Liver (tissue), 9 donors: Measurements from ENCODE around the gene NUP54. TPM values are rescaled to one million over a fixed set of nuclear protein-coding genes. Genes with fewer than 3 reads are reported as not detected.
A peak's percentile ranks its signal among the peaks of the same experiment; 100 is the strongest.

Source experiments
- DNase-seq: peaks from one replicate; pipeline ENCODE4 v3.0.0-alpha.2; 2017; ENCODE audit warnings: low spot score
- H3K27ac ChIP-seq, 2 donors: one replicate each; pipeline ENCODE4 v1.7.0; 2013; ENCODE audit warnings: inconsistent platforms in 2 of 2, low read length in 2 of 2, control low read depth in 1 of 2, low read depth in 1 of 2, mild to moderate bottlenecking in 1 of 2
- H3K27me3 ChIP-seq, 4 donors: one replicate each; pipeline versions ENCODE4 v1.6.1 to v1.7.0; 2013; ENCODE audit warnings: low read length in 3 of 4, inconsistent platforms in 1 of 4, mild to moderate bottlenecking in 1 of 4, moderate library complexity in 1 of 4; ENCODE audit not compliant: control insufficient read depth in 4 of 4, insufficient read depth in 4 of 4
- H3K36me3 ChIP-seq, 4 donors: one replicate each; pipeline versions ENCODE4 v1.6.1 to v1.7.0; 2013; ENCODE audit warnings: low read length in 3 of 4, mild to moderate bottlenecking in 3 of 4, low read depth in 1 of 4, moderate library complexity in 1 of 4; ENCODE audit not compliant: control insufficient read depth in 4 of 4, insufficient read depth in 3 of 4
- H3K4me1 ChIP-seq, 4 donors: one replicate each; pipeline versions ENCODE4 v1.6.1 to v1.7.0; 2013; ENCODE audit warnings: low read length in 3 of 4, mild to moderate bottlenecking in 3 of 4, moderate library complexity in 1 of 4; ENCODE audit not compliant: control insufficient read depth in 4 of 4, insufficient read depth in 4 of 4
- H3K4me3 ChIP-seq, 3 donors: one replicate each; pipeline versions ENCODE4 v1.6.1 to v1.7.0; 2013; ENCODE audit warnings: low read length in 3 of 3, control low read depth in 1 of 3, low read depth in 1 of 3, mild to moderate bottlenecking in 1 of 3
- H3K9ac ChIP-seq, 2 donors: one replicate each; pipeline ENCODE4 v1.7.0; 2013; ENCODE audit warnings: low read length in 2 of 2, mild to moderate bottlenecking in 2 of 2, moderate library complexity in 2 of 2, control low read depth in 1 of 2, low read depth in 1 of 2
- H3K9me3 ChIP-seq, 4 donors: one replicate each; pipeline versions ENCODE4 v1.6.1 to v1.7.0; 2013; ENCODE audit warnings: low read length in 3 of 4; ENCODE audit not compliant: control insufficient read depth in 4 of 4
- ATF3 ChIP-seq: IDR thresholded peaks from 2 replicates; pipeline ENCODE4 v1.6.1; 2016; ENCODE audit warnings: antibody characterized with exemption
- EGR1 ChIP-seq, 2 donors: IDR thresholded peaks; 2 replicates each; pipeline ENCODE4 v1.6.1; 2016 to 2018; ENCODE audit warnings: antibody characterized with exemption in 2 of 2, low read depth in 2 of 2
- FOXA1 ChIP-seq: IDR thresholded peaks from 2 replicates; pipeline ENCODE4 v1.6.1; 2016; ENCODE audit warnings: antibody characterized with exemption
- FOXA2 ChIP-seq: IDR thresholded peaks from 2 replicates; pipeline ENCODE4 v1.6.1; 2016; ENCODE audit warnings: antibody characterized with exemption
- GABPA ChIP-seq, 2 donors: IDR thresholded peaks in 1 of 2; conservative IDR thresholded peaks in 1 of 2; 2 replicates each; pipeline ENCODE4 v1.6.1; 2016; ENCODE audit warnings: antibody characterized with exemption in 2 of 2, mild to moderate bottlenecking in 1 of 2, moderate library complexity in 1 of 2
- HNF4A ChIP-seq, 2 donors: conservative IDR thresholded peaks; 2 replicates each; pipeline ENCODE4 v1.6.1; 2016; ENCODE audit warnings: antibody characterized with exemption in 2 of 2, mild to moderate bottlenecking in 2 of 2
- HNF4G ChIP-seq: IDR thresholded peaks from 2 replicates; pipeline ENCODE4 v1.6.1; 2016; ENCODE audit warnings: antibody characterized with exemption
- JUND ChIP-seq, 2 donors: IDR thresholded peaks; 2 replicates each; pipeline ENCODE4 v1.6.1; 2016; ENCODE audit warnings: antibody characterized with exemption in 2 of 2
- NR2F2 ChIP-seq: IDR thresholded peaks from 2 replicates; pipeline ENCODE4 v1.6.1; 2016; ENCODE audit warnings: antibody characterized with exemption
- RAD21 ChIP-seq, 2 donors: IDR thresholded peaks; 2 replicates each; pipeline ENCODE4 v1.6.1; 2016; ENCODE audit warnings: antibody characterized with exemption in 2 of 2, mild to moderate bottlenecking in 2 of 2
- REST ChIP-seq: IDR thresholded peaks from 2 replicates; pipeline ENCODE4 v1.6.1; 2016; ENCODE audit warnings: antibody characterized with exemption, mild to moderate bottlenecking
- RXRA ChIP-seq, 2 donors: IDR thresholded peaks; 2 replicates each; pipeline ENCODE4 v1.6.1; 2017 to 2018; ENCODE audit warnings: antibody characterized with exemption in 2 of 2, mild to moderate bottlenecking in 1 of 2
- SP1 ChIP-seq: IDR thresholded peaks from 2 replicates; pipeline ENCODE4 v1.6.1; 2018; ENCODE audit warnings: antibody characterized with exemption, mild to moderate bottlenecking
- TAF1 ChIP-seq: conservative IDR thresholded peaks from 2 replicates; pipeline ENCODE4 v1.6.1; 2016; ENCODE audit warnings: antibody characterized with exemption, mild to moderate bottlenecking
- YY1 ChIP-seq: IDR thresholded peaks from 2 replicates; pipeline ENCODE4 v1.6.1; 2016; ENCODE audit warnings: antibody characterized with exemption, mild to moderate bottlenecking
- WGBS: extraction: QIAGEN DNeasy Blood & Tissue Kit; methylation state at CpG from one replicate; pipeline ENCODE4 v1.1.7; 2013; 5-methylcytosine and 5-hydroxymethylcytosine counted together
- polyA plus RNA-seq, 2 donors: library from polyadenylated mRNA; stranded (reverse) in 1 of 2; unstranded in 1 of 2; fragments of 200-250 nt in 1 of 2; fragments of >200 nt in 1 of 2; fragmentation: Nextera tagmentation in 1 of 2; extraction: Ambion mirVana in 1 of 2; gene quantifications; one replicate each; pipeline versions ENCODE4 v1.2.1 to v1.2.3, GENCODE V29; 2013 to 2015
- total RNA-seq, 2 donors: library from RNA; depleted of rRNA; stranded (reverse); fragments of >200 nt; gene quantifications; one replicate each; pipeline ENCODE4 v1.2.3, GENCODE V29; 2014
- TF ChIP-seq, protein P1 (sequence below): fragments of 150-350 bp; IDR thresholded peaks from 2 replicates; pipeline ENCODE4 v1.5.1; 2017; ENCODE audit warnings: improper control_type of control experiment, low read depth, low read length; ENCODE audit not compliant: missing input control
- TF ChIP-seq, protein P2 (sequence below): IDR thresholded peaks from 2 replicates; pipeline ENCODE4 v1.6.1; 2016; ENCODE audit warnings: antibody characterized with exemption
- donor health status: healthy.
- donor health status: healthy.
- donor health status: healthy.
- donor health status: healthy.
- donor health status: healthy.

NUP54 gene
- total and polyA plus RNA-seq, 4 donors: 8.3 to 29.3 (median 16.5) TPM

DNA sequence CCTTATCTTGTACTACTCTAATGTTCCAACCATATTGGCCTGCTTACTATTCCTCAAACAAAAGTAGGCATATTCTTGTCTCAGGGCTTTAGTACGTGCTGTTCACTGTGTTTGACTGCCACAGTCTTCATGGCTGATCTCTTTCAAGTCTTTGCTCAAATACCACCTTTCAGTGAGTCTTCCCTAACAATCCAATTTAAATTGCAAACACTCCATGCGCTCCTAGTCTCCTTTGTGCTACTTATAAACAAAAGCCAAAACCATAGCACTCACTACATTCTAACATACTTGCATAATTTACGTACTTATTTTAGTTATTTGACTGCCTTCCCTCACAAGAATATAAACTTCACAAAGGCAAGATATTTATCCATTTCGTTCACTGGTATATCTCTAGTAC lies 75.4 kb downstream of the NUP54 start:
- Histone ChIP-seq H3K4me3 (no peak overlapping the region), H3K4me1 (peaks cover 0 to 1% (median 0%) of the 10 kb centered on the region in 4 donors), H3K27me3 (no peaks in the 10 kb centered on the region), H3K36me3 (no peaks in the 10 kb centered on the region), H3K27ac (no peak overlapping the region), H3K9me3 (no peaks in the 10 kb centered on the region), H3K9ac (no peak overlapping the region)
- no peak for DNase-seq
- TF ChIP-seq REST: no peak
- no peak for TF ChIP-seq FOXA2
- TF ChIP-seq RXRA (IDR thresholded peaks at IDR 0.05): no peak
- no peak for TF ChIP-seq RAD21 (IDR thresholded peaks at IDR 0.05)
- TF ChIP-seq NR2F2: no peak
- TF ChIP-seq GABPA (IDR thresholded peaks at IDR 0.05 in 1 of 2, conservative IDR thresholded peaks at IDR 0.05 in 1 of 2): no peak
- TF ChIP-seq TAF1: no peak
- TF ChIP-seq, protein P1, sequence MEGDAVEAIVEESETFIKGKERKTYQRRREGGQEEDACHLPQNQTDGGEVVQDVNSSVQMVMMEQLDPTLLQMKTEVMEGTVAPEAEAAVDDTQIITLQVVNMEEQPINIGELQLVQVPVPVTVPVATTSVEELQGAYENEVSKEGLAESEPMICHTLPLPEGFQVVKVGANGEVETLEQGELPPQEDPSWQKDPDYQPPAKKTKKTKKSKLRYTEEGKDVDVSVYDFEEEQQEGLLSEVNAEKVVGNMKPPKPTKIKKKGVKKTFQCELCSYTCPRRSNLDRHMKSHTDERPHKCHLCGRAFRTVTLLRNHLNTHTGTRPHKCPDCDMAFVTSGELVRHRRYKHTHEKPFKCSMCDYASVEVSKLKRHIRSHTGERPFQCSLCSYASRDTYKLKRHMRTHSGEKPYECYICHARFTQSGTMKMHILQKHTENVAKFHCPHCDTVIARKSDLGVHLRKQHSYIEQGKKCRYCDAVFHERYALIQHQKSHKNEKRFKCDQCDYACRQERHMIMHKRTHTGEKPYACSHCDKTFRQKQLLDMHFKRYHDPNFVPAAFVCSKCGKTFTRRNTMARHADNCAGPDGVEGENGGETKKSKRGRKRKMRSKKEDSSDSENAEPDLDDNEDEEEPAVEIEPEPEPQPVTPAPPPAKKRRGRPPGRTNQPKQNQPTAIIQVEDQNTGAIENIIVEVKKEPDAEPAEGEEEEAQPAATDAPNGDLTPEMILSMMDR: no peak
- TF ChIP-seq HNF4G: no peak
- TF ChIP-seq SP1: no peak
- no peak for TF ChIP-seq FOXA1
- TF ChIP-seq EGR1 (IDR thresholded peaks at IDR 0.05; ENCODE audit: low read depth in 2 of 2): no peak
- TF ChIP-seq HNF4A (conservative IDR thresholded peaks at IDR 0.05): no peak
- TF ChIP-seq YY1: no peak
- WGBS: 90% methylated on average over 4 of the region's 4 CpGs

GRCh38 chr4:76067652-76068286 lies 80.4 kb downstream of the NUP54 start:
- no peak overlapping the region for H3K9ac ChIP-seq
- H3K4me1 ChIP-seq: no peaks in the 10 kb centered on the region
- H3K36me3 ChIP-seq: no peaks in the 10 kb centered on the region
- no peak overlapping the region for H3K4me3 ChIP-seq
- no peak for TF ChIP-seq NR2F2
- no peak for TF ChIP-seq GABPA (IDR thresholded peaks at IDR 0.05 in 1 of 2, conservative IDR thresholded peaks at IDR 0.05 in 1 of 2)
- TF ChIP-seq RXRA (IDR thresholded peaks at IDR 0.05): peak in 1 of 2 donors; percentile 37
- peak; percentile 96 for TF ChIP-seq RAD21 (IDR thresholded peaks at IDR 0.05)
- no peak for TF ChIP-seq FOXA2
- no peak for TF ChIP-seq SP1
- no peak for TF ChIP-seq HNF4A (conservative IDR thresholded peaks at IDR 0.05)
- TF ChIP-seq ATF3: no peak
- no peak for TF ChIP-seq EGR1 (IDR thresholded peaks at IDR 0.05; ENCODE audit: low read depth in 2 of 2)
- TF ChIP-seq TAF1: no peak
- TF ChIP-seq FOXA1: no peak
- TF ChIP-seq HNF4G: no peak
- TF ChIP-seq, protein P1: peak; percentile 88
- TF ChIP-seq JUND (IDR thresholded peaks at IDR 0.05): no peak
- TF ChIP-seq YY1: peak; percentile 41
- TF ChIP-seq, protein P2, sequence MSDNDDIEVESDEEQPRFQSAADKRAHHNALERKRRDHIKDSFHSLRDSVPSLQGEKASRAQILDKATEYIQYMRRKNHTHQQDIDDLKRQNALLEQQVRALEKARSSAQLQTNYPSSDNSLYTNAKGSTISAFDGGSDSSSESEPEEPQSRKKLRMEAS: no peak
- WGBS: under 1% methylated on average over 2 of the region's 2 CpGs
- no peaks in the 10 kb centered on the region for H3K27me3 ChIP-seq
- H3K27ac ChIP-seq: no peak overlapping the region
- H3K9me3 ChIP-seq: no peaks in the 10 kb centered on the region
- DNase-seq: peak; percentile 59
